RWPE1 (cell line): Measurements from ENCODE around the gene ZC3H12D.

Experiments
- CTCF ChIA-PET: fragments of 350-600 bp; sonication (Branson Sonifier 250); formaldehyde crosslinking; extraction: SDS; loops from one replicate; lab custom pipeline; 2021; lab: Yijun Ruan, JAX
- POLR2A ChIA-PET: fragments of 400-600 bp; formaldehyde crosslinking; extraction: SDS; loops from one replicate; lab custom pipeline; 2020; ENCODE audit warnings: antibody characterized with exemption; ENCODE audit not compliant: low non-redundant PET; lab: Yijun Ruan, JAX
- DNase-seq: peaks from one replicate; pipeline ENCODE4 v3.0.0; 2012; ENCODE audit warnings: low spot score
- H3K27ac ChIP-seq: fragments of 450-650 bp; 2 replicates; pipeline ENCODE4 v1.5.1; 2017
- CTCF ChIP-seq: fragments of 450-650 bp; conservative IDR thresholded peaks from 2 replicates; pipeline ENCODE4 v1.5.1; 2017; ENCODE audit warnings: low read depth, mild to moderate bottlenecking

Gene ZC3H12D

DNA sequence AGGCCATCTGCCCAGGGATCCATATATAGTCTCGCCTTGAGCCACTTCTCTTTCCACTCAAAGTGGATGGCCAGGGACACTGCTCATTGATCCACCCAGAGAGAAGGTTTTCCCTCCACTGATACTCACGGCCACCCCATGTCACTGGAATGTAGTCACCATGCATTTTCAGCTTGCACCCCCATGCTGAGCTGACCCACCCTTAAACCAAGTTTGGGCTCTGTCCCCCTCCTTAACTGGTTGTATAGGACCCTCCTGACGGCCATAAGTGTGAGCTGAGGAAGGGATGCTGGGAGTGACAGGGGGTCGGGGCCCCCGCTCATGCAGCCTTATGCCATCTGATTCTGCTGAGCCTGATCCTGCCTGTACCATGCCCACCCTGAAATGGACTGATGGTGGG, 59.1 kb downstream of the ZC3H12D start:
- POLR2A ChIA-PET: no interaction called here
- TF ChIP-seq CTCF: no peak
- no peak overlapping the region for H3K27ac ChIP-seq
- no peak for DNase-seq
- CTCF ChIA-PET: interaction anchor here (0.6 to 0.7 kb wide), 2 partner anchors 8 to 532 kb away, joined by 3 read pairs; no protein-coding TSS in a partner anchor

GRCh38 chr6:149425224-149425623, 59.6 kb downstream of the ZC3H12D start:
- no peak for TF ChIP-seq CTCF
- H3K27ac ChIP-seq: no peak overlapping the region
- no peak for DNase-seq
- CTCF ChIA-PET: interaction anchor here (0.7 kb wide), 1 partner anchor 9 kb away, joined by 3 read pairs; no protein-coding TSS in a partner anchor
- POLR2A ChIA-PET: no interaction called here

GRCh38 chr6:149423964-149424440, 60.8 kb downstream of the ZC3H12D start:
- H3K27ac ChIP-seq: no peak overlapping the region
- ChIA-PET POLR2A (no interaction called here), CTCF (no interaction called here)
- TF ChIP-seq CTCF: no peak
- no peak for DNase-seq

DNA sequence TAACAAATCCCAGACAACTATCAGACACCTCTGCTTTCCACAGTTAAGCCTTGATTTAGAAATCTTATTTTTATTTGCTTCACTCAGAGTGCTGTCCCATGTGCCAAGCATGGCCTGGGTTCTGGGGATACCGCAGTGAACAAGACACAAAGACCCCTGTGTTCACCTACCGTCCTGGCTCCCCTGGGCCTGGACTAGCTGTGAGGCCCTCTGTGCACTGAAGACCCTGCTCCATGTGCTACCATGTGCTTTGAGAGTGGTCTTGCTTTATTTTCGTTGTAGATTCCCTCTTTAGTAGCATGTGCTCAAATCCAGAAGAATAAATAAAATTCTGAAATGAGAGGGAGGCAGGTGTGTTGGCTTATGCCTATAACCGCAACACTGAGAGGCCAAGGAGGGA, 62.2 kb downstream of the ZC3H12D start:
- ChIA-PET CTCF (no interaction called here), POLR2A (no interaction called here)
- DNase-seq: no peak
- no peak overlapping the region for H3K27ac ChIP-seq
- TF ChIP-seq CTCF: no peak

- no peak for TF ChIP-seq CTCF
- no peak for DNase-seq
- ChIA-PET CTCF (interaction anchor here (0.6 to 1.8 kb wide), 2 partner anchors 11 to 792 kb away, joined by 3 to 11 read pairs; no protein-coding TSS in a partner anchor), POLR2A (no interaction called here)
- no peak overlapping the region for H3K27ac ChIP-seq
Measured at GRCh38 chr6:149421132-149421531, 63.7 kb downstream of the ZC3H12D start.

DNA sequence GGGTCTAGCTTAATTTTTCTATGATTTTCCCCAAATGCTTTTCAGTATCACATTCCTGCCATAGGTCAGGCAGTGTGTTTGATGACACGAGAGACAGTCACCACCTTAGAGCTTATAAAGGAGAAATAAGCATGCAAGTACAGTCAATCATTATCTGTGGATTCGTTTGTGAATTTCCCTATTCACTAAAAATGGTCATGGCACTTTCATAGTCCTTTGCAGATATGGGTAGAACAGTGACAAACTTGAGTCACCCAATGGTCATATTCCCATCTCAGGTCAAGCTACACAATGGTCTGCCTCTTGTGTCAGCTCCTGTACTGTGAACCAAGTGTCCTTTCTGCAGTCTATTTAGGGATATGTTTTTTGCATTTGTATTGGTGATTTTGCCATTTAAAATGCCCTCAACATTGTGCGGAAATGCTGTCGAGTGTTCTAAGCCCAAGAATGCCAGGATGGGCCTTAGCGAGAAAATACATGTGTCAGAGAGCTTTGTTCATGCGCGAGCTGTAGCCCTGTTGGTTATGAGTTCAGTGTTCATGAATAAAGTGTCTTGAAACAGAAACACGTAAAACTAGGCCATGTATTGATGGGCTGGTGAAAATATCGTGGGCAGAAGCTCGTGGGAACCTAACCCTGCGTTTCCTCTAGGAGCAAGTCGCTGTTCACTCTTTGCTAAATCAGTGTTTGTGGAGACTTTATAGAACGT, 65.0 kb downstream of the ZC3H12D start:
- ChIA-PET CTCF (interaction anchor here (0.6 to 1.8 kb wide), 2 partner anchors 12 to 18 kb away, joined by 3 to 11 read pairs; no protein-coding TSS in a partner anchor), POLR2A (no interaction called here)
- TF ChIP-seq CTCF: no peak
- H3K27ac ChIP-seq: no peak overlapping the region
- no peak for DNase-seq
